Activated CD8-positive, alpha-beta memory T cell treated with anti-CD3 and anti-CD28 coated beads for 4 hours (primary cell): ENCODE results near the gene SDHAF4.
A peak's percentile ranks its signal among the peaks of the same experiment; 100 is the strongest.
"Not testable (repeated sequence)": the region's sequence is repeated elsewhere in the genome, so short reads cannot be mapped to it uniquely, and the experiment has no call there.

Experiments used
- DNase-seq, 2 donors: peaks; one replicate each; pipeline ENCODE4 v3.0.0-alpha.2; 2020; ENCODE audit warnings: low read depth in 2 of 2

Gene SDHAF4

GRCh38 chr6:70566751-70567382 lies at the start of gene SDHAF4:
SDHAF4 (plus strand) TSS chr6:70566930; CDS start chr6:70566941, 11 bp downstream.
- DNase-seq, result peak; percentile 87 to 88

- DNase-seq, result no peak
Observed at GRCh38 chr6:70518723-70519122, 48.0 kb upstream of the SDHAF4 start.

DNA sequence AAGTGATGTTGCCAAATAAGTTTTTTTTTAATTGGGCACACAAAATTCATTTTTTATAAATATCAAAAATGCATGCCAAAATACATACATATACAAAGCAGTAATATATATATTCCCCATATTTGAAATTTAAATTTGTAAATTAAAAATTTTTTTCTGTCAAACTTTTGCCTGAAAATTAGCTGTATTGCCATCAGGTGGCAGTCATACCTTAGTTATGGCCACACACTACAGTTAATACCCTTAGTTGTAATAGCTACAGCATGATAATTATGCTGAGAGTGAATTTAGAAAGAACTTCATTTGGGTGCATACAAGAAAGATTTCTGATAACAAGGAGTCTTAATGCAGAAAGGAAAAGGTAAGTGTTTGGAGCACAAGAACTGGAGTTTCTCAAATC lies 46.2 kb upstream of the SDHAF4 start:
- DNase-seq, result no peak

DNA sequence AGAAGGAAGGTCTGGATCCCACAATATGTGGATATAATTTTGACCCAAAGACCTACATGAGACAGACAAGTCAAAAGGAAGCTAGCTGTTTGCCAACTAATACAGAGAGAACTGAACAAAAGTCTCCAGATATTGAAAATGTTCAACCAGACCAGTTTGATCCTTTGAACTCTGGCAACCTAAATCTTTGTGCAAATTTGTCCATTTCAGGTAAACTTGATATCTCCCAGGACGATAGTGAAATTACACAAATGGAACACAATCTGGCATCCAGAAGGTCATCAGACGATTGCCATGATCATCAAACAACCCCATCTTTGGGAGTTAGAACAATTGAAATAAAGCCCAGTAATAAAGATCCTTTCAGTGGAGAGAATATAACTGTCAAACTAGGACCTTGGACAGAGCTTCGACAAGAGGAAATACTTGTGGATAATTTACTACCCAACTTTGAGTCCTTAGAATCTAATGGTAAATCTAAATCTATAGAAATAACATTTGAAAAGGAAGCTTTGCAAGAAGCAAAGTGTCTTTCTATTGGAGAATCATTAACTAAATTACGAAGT lies 41.9 kb upstream of the SDHAF4 start:
- DNase-seq, result no peak

- no peak for DNase-seq
Observed at GRCh38 chr6:70527071-70527737, 39.5 kb upstream of the SDHAF4 start.

- no peak for DNase-seq
Observed at GRCh38 chr6:70530023-70530422, 36.7 kb upstream of the SDHAF4 start.

GRCh38 chr6:70531133-70531532 lies 35.6 kb upstream of the SDHAF4 start:
- no peak for DNase-seq

DNA sequence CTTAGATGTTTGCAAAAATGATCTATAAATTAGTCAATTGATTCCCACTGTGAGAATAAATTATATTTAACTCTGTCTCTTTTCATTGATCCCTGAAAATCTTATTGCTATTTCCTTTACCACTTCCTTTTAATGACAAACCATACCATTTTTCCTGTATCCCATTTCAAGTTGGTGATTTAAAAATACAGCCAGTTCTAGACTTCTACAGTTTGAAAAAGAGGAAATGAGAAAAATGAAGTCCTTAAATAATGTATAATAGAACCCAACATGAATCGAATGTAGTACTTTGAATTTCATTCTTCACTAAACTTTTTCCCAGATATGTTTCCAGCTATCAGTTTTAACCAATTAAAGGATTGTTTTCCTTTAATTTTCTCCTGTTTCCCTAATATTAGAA lies 29.5 kb upstream of the SDHAF4 start:
- DNase-seq, result no peak

DNA sequence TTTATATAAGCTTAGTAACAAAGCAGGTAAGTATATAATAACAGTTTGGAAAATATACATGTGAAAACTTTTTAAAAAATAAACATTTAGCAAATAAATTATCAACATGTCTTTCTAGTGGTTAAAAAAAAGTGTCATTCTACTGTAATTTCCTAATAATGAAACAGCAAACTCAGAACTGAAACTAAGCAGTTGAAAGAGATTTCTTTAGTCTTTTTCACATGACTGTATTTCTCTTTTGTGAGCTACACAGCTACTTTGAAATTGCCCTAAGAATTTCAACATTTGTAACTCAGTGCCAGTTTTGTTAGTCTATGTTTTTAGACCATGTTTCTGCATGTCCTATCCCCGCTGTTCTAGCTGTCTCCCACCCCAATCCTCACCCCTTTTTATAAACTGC lies 28.4 kb upstream of the SDHAF4 start:
- no peak for DNase-seq

GRCh38 chr6:70547313-70547712 lies 19.4 kb upstream of the SDHAF4 start:
- no peak for DNase-seq

DNA sequence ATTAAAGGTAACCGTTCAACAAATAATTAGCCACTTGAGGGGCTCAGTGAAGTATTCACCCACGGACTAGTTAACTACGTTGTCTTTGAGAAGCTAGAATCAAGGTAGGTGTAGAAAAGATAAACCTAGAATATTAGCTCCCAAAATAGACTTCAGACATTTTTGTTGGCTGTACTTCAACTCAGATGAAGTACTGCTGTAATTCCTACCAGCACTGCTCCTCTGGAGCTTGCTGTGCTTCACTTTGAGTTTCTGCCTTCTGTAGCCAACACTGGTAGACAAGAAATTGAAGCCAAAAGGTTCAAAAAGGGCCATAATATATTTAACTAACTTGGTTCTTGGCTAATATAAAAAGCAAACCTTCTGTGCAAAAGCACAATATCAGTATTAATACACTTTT lies 18.8 kb upstream of the SDHAF4 start:
- no peak for DNase-seq

DNA sequence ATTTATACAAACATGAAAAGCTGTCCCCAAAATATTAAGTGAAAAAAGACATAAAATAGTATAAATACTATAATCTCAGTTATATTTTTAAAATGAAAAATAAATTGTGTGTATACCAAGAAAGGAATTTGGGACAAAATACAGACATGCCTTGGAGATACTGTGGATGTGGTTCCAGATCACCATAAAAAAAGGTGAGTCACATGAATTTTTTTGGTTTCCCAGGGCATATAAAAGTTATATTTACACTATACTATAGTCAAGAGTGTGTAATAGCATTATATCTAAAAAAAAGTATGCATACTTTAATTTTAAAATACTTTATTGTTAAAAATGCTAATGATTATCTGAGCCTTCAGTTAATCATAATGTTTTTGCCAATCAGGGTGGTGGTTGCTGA lies 17.4 kb upstream of the SDHAF4 start:
- no peak for DNase-seq

GRCh38 chr6:70551566-70551965 lies 15.2 kb upstream of the SDHAF4 start:
- DNase-seq, result no peak

GRCh38 chr6:70552286-70552940 lies 14.3 kb upstream of the SDHAF4 start:
- DNase-seq, result not testable (repeated sequence)

DNA sequence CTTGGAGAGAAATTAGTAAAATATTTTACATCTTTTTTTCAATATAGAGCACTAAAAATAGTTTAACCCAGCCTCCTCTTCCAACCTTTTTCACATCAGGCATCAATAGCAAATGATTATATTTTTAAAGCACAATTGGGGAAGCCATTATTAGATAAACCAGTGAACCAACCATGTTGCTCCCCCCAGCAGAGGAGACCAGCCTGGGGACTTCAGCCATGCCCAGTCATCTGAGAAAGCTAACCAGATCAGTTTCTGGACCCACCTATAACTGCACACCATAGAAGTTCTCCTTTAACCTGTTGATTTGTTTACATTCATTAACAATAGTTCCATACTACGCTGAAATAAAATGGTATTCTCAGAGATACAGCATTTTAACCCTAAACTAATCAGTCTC lies 13.8 kb upstream of the SDHAF4 start:
- DNase-seq, result no peak

- no peak for DNase-seq
Observed at GRCh38 chr6:70557998-70558397, 8.7 kb upstream of the SDHAF4 start.

- DNase-seq, result not testable (repeated sequence)
Observed at GRCh38 chr6:70562401-70562800, 4.3 kb upstream of the SDHAF4 start.

- no peak for DNase-seq
Observed at GRCh38 chr6:70563530-70563929, 3.2 kb upstream of the SDHAF4 start.

DNA sequence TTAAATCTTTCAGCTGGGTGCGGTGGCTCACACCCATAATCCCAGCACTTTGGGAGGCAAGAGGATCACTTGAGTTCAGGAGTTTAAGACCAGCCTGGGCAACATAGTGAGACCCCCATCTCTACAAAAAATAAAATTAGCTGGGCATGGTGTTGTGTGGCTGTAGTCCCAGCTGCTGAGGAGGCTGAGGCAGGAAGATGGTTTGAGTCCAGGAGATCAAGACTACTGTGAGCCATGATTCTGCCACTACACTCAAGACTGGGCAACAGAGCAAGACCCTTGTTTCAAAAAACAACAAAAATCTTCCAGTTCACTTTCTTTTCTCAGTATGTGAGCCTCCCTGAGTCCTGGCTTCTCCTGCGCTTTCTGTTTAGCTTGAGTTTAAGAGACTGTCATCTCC lies 7.9 kb downstream of the SDHAF4 start:
- DNase-seq, result no peak

GRCh38 chr6:70575899-70576495 lies 9.3 kb downstream of the SDHAF4 start:
- no peak for DNase-seq

DNA sequence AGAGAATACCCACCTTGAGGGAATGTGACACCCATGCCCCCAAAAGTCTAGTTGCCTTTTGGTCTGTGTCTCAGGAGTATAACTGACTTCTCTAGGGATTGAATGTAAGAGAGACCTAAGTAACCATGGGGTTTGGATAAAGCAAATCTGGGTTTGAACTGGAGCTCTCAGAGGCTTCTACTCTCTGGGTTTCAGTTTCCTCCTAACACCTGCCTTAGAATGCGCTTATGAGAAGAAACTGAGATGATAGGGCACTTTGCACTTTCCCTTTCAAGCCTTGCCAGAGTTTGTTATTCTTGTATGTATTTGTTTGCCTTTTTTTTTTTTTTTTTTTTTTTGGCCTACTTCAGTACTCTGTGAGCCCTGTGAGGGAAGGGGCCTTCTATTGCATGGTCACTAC lies 19.4 kb downstream of the SDHAF4 start:
- DNase-seq, result no peak

GRCh38 chr6:70590400-70590799 lies 23.7 kb downstream of the SDHAF4 start:
- no peak for DNase-seq
